Neutrophil (primary cell): ENCODE measurements around the gene TP53I11.

Experiments used
- H3K27ac ChIP-seq: fragments of 200-600 bp; sonication (generic); 2 replicates; pipeline ENCODE4 v1.5.1; 2016; ENCODE audit warnings: mild to moderate bottlenecking, moderate library complexity
- H3K27me3 ChIP-seq: fragments of 200-600 bp; sonication (generic); 2 replicates; pipeline ENCODE4 v1.6.0; 2016; ENCODE audit warnings: mild to moderate bottlenecking
- H3K36me3 ChIP-seq: fragments of 200-600 bp; sonication (generic); 2 replicates; pipeline ENCODE4 v1.5.1; 2017
- H3K4me1 ChIP-seq, 2 experiments: fragments of 200-600 bp in 1 of 2; sonication (generic) in 1 of 2; 1 replicate in 1 of 2; 2 replicates in 1 of 2; pipeline versions ENCODE4 v1.5.1 to v1.6.1; 2013 to 2016; ENCODE audit warnings: low read depth in 1 of 2, low read length in 1 of 2, mild to moderate bottlenecking in 1 of 2, moderate library complexity in 1 of 2; ENCODE audit not compliant: control insufficient read depth in 1 of 2, insufficient read depth in 1 of 2
- H3K4me3 ChIP-seq, 2 experiments: fragments of 200-600 bp in 1 of 2; sonication (generic) in 1 of 2; 1 replicate in 1 of 2; 2 replicates in 1 of 2; pipeline ENCODE4 v1.5.1; 2013 to 2016; ENCODE audit warnings: low read depth in 1 of 2, low read length in 1 of 2, mild to moderate bottlenecking in 1 of 2, moderate library complexity in 1 of 2
- H3K9me3 ChIP-seq: fragments of 200-600 bp; sonication (generic); 2 replicates; pipeline ENCODE4 v1.5.1; 2016
- TF ChIP-seq, protein P1 (sequence below): fragments of 200-600 bp; sonication (generic); IDR thresholded peaks from 2 replicates; pipeline ENCODE4 v1.5.1; 2016; ENCODE audit warnings: antibody characterized with exemption

TP53I11 gene

GRCh38 chr11:44912270-44912987, 38.3 kb downstream of the TP53I11 start:
- Histone ChIP-seq H3K4me3 (no peak overlapping the region), H3K36me3 (no peaks in the 10 kb centered on the region), H3K27ac (no peak overlapping the region), H3K4me1 (peaks cover 5 to 8% of the 10 kb centered on the region in 2 experiments), H3K27me3 (peaks cover 18% of the 10 kb centered on the region), H3K9me3 (no peaks in the 10 kb centered on the region)
- TF ChIP-seq, protein P1, sequence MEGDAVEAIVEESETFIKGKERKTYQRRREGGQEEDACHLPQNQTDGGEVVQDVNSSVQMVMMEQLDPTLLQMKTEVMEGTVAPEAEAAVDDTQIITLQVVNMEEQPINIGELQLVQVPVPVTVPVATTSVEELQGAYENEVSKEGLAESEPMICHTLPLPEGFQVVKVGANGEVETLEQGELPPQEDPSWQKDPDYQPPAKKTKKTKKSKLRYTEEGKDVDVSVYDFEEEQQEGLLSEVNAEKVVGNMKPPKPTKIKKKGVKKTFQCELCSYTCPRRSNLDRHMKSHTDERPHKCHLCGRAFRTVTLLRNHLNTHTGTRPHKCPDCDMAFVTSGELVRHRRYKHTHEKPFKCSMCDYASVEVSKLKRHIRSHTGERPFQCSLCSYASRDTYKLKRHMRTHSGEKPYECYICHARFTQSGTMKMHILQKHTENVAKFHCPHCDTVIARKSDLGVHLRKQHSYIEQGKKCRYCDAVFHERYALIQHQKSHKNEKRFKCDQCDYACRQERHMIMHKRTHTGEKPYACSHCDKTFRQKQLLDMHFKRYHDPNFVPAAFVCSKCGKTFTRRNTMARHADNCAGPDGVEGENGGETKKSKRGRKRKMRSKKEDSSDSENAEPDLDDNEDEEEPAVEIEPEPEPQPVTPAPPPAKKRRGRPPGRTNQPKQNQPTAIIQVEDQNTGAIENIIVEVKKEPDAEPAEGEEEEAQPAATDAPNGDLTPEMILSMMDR = no peak

DNA sequence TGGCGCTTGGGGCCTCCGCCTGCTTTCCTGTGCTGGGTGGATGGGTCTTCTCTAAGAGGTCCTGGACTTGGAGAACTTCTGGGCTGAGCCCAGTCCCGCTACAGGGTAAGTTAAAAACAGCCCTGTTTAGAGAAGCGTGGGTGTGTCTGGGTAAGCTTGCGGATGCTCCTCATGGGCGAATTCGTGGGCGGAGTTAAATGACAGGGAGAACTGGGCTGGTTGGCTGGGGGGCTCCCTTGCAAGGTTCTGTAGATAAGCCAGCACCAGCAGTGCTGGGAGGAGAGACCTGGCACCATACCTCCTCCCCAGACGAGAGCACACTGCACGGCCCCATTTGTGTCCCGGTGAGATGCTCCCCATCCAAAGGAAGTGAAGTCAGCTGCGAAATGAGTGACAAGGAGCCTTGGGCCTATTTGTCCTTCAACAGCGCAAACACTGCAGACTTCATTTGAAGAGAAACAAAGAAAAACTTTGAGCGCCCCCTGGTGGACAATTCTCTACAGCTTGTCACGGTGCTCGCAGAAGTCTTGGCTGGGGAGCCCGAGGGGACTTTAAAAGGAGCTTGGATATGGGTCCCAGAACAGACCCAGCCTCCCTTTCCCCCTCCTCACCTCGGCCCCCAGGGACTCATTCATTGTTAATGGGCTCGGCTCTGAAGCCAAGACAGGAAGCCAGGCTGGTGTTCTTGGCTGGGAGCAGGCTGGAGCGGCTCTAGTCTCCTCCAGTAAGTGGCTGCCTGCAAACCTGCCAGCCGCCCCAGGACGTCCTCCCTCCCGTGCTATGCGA, 39.5 kb downstream of the TP53I11 start:
- H3K27me3 ChIP-seq = peaks cover 6% of the 10 kb centered on the region
- no peaks in the 10 kb centered on the region for H3K36me3 ChIP-seq
- TF ChIP-seq, protein P1 = peak; percentile 60
- H3K4me3 ChIP-seq = no peak overlapping the region
- no peaks in the 10 kb centered on the region for H3K9me3 ChIP-seq
- H3K27ac ChIP-seq = no peak overlapping the region
- H3K4me1 ChIP-seq = peaks cover 5 to 7% of the 10 kb centered on the region in 2 experiments

- no peak overlapping the region for H3K4me3 ChIP-seq
- no peaks in the 10 kb centered on the region for H3K36me3 ChIP-seq
- no peak overlapping the region for H3K27ac ChIP-seq
- peaks cover 0 to 1% of the 10 kb centered on the region in 2 experiments for H3K4me1 ChIP-seq
- peaks cover under 1% of the 10 kb centered on the region for H3K27me3 ChIP-seq
- TF ChIP-seq, protein P1 = no peak
- H3K9me3 ChIP-seq = no peaks in the 10 kb centered on the region
Measured at GRCh38 chr11:44910591-44910990, 40.1 kb downstream of the TP53I11 start.

GRCh38 chr11:44909557-44909956, 41.1 kb downstream of the TP53I11 start:
- Histone ChIP-seq H3K4me1 (no peaks in the 10 kb centered on the region), H3K4me3 (no peak overlapping the region), H3K27ac (no peak overlapping the region), H3K36me3 (no peaks in the 10 kb centered on the region), H3K9me3 (no peaks in the 10 kb centered on the region), H3K27me3 (no peaks in the 10 kb centered on the region)
- TF ChIP-seq, protein P1 = no peak

- Histone ChIP-seq H3K27ac (no peak overlapping the region), H3K4me3 (no peak overlapping the region), H3K36me3 (no peaks in the 10 kb centered on the region), H3K9me3 (no peaks in the 10 kb centered on the region), H3K27me3 (no peaks in the 10 kb centered on the region), H3K4me1 (no peaks in the 10 kb centered on the region)
- TF ChIP-seq, protein P1 = no peak
Measured at GRCh38 chr11:44906649-44907048, 44.0 kb downstream of the TP53I11 start.
